Neural progenitor cell (in vitro differentiated cells): ENCODE data around the gene SMARCA5. TPM values are rescaled to one million over a fixed set of nuclear protein-coding genes. Genes with fewer than 3 reads are reported as not detected.

ENCODE experiments used
- DNase-seq: peaks from one replicate; pipeline ENCODE4 v3.0.0-alpha.2; 2016; ENCODE audit warnings: low spot score
- H2AFZ ChIP-seq: fragments of 200-600 bp; sonication (generic); replicated peaks from 2 replicates; pipeline ENCODE4 v1.6.1; 2016; ENCODE audit warnings: antibody characterized with exemption
- H3F3A ChIP-seq: fragments of 200-600 bp; sonication (generic); 2 replicates; pipeline ENCODE4 v1.6.1; 2016; ENCODE audit warnings: antibody characterized with exemption, low read depth
- H3K27ac ChIP-seq: fragments of 200-600 bp; sonication (generic); 2 replicates; pipeline ENCODE4 v1.5.1; 2016; ENCODE audit warnings: mild to moderate bottlenecking
- H3K27me3 ChIP-seq: fragments of 200-600 bp; sonication (generic); 2 replicates; pipeline ENCODE4 v1.6.1; 2016; ENCODE audit warnings: mild to moderate bottlenecking, moderate library complexity
- H3K36me3 ChIP-seq: fragments of 200-600 bp; sonication (generic); 2 replicates; pipeline ENCODE4 v1.5.1; 2016
- H3K4me1 ChIP-seq: fragments of 200-600 bp; sonication (generic); 2 replicates; pipeline ENCODE4 v1.6.1; 2016; ENCODE audit warnings: mixed run types
- H3K4me2 ChIP-seq: fragments of 200-600 bp; sonication (generic); 2 replicates; pipeline ENCODE4 v1.6.1; 2016
- H3K4me3 ChIP-seq: fragments of 200-600 bp; sonication (generic); 2 replicates; pipeline ENCODE4 v1.5.1; 2016
- H3K79me2 ChIP-seq: fragments of 200-600 bp; sonication (generic); 2 replicates; pipeline ENCODE4 v1.6.1; 2016; ENCODE audit warnings: low read depth
- H3K9ac ChIP-seq: fragments of 200-600 bp; sonication (generic); 2 replicates; pipeline ENCODE4 v1.6.1; 2016
- H3K9me3 ChIP-seq: fragments of 200-600 bp; sonication (generic); 2 replicates; pipeline ENCODE4 v1.5.1; 2016; ENCODE audit warnings: low read depth
- H4K20me1 ChIP-seq: fragments of 200-600 bp; sonication (generic); 2 replicates; pipeline ENCODE4 v1.6.1; 2016; ENCODE audit warnings: low read depth
- H3K27ac Mint-ChIP-seq: 3 replicates; pipeline ENCODE4 v1.8.0; 2021; ENCODE audit warnings: mixed read lengths
- H3K27me3 Mint-ChIP-seq: 2 replicates; pipeline ENCODE4 v1.8.0; 2022; ENCODE audit warnings: low read depth, mild to moderate bottlenecking, inconsistent platforms, moderate library complexity, mixed read lengths; ENCODE audit not compliant: insufficient read depth
- H3K36me3 Mint-ChIP-seq: 3 replicates; pipeline ENCODE4 v1.8.0; 2021; ENCODE audit warnings: mixed read lengths
- H3K4me1 Mint-ChIP-seq: 3 replicates; pipeline ENCODE4 v1.8.0; 2021; ENCODE audit warnings: mixed read lengths
- H3K4me3 Mint-ChIP-seq: 3 replicates; pipeline ENCODE4 v1.8.0; 2021; ENCODE audit warnings: mild to moderate bottlenecking, moderate library complexity, mixed read lengths
- H3K9me3 Mint-ChIP-seq: 3 replicates; pipeline ENCODE4 v1.8.0; 2020; ENCODE audit warnings: mixed read lengths
- EZH2 ChIP-seq: fragments of 200-600 bp; sonication (generic); IDR thresholded peaks from 2 replicates; pipeline ENCODE4 v1.6.1; 2017; ENCODE audit warnings: antibody characterized with exemption, mild to moderate bottlenecking, moderate library complexity
- EZH2phosphoT487 ChIP-seq: fragments of 200-600 bp; sonication (generic); IDR thresholded peaks from 2 replicates; pipeline ENCODE4 v1.6.1; 2017; ENCODE audit warnings: antibody characterized with exemption
- total RNA-seq: library from RNA; depleted of rRNA; stranded (reverse); fragments of >200 nt; gene quantifications from 2 replicates; pipeline ENCODE4 v1.2.3, GENCODE V29; 2015; ENCODE audit warnings: low replicate concordance
- TF ChIP-seq, protein P1 (sequence below): fragments of 200-600 bp; sonication (generic); IDR thresholded peaks from 2 replicates; pipeline ENCODE4 v1.5.1; 2017; ENCODE audit warnings: antibody characterized with exemption, mild to moderate bottlenecking

SMARCA5 gene
- total RNA-seq, 1 donor from 2014 or later, result 176 TPM

DNA sequence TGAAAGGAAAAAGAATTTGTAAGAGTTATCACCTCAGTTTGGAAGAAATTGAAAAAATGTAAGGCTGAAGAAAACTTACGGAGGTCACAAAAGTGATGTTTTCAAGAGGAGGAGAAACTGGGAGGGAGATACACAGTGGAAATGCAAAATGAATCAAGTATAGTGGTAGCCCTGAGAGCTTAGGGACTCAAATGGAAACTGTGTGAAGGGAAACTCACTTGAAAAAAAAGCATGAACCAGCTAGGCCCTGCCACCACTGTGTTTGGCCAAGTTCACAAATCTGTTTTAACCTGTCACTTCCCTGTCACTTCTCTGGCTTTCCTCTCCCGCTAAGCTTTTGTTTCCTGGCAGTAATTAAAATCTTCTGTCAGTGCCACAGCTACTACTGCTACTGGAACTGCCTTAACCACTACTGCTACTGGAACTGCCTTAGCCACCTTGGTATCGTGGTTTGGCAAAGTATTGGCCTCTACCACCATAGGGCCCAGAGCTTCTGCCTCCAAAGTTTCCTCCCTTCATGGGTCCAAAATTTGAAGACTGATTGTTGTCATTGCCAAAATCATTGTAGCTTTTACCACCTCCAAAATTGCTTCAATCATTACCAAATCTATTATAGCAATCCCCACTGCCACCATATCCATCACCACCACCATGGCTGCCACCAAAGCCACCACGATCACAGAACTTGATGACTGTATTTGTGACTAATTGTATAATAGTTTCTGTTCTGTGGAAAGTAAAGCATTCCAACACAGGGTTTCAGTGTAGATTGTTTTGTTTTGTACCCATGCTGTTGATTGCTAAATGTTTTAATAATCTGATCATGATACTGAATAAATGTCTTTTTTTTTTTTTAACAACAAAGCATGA, 41.5 kb downstream of the SMARCA5 start:
- Histone ChIP-seq H3K27ac (no peak overlapping the region), H3K79me2 (peaks cover 10% of the 10 kb centered on the region), H3K4me3 (no peak overlapping the region), H3K36me3 (peaks cover 28% of the 10 kb centered on the region), H3K27me3 (peaks cover 6% of the 10 kb centered on the region), H3K4me1 (no peaks in the 10 kb centered on the region), H3K4me2 (no peak overlapping the region), H3F3A (peaks cover 21% of the 10 kb centered on the region), H3K9me3 (no peaks in the 10 kb centered on the region), H4K20me1 (peaks cover 28% of the 10 kb centered on the region), H2AFZ (no peak overlapping the region), H3K9ac (no peak overlapping the region)
- TF ChIP-seq EZH2phosphoT487 (no peak), EZH2 (no peak)
- TF ChIP-seq, protein P1, sequence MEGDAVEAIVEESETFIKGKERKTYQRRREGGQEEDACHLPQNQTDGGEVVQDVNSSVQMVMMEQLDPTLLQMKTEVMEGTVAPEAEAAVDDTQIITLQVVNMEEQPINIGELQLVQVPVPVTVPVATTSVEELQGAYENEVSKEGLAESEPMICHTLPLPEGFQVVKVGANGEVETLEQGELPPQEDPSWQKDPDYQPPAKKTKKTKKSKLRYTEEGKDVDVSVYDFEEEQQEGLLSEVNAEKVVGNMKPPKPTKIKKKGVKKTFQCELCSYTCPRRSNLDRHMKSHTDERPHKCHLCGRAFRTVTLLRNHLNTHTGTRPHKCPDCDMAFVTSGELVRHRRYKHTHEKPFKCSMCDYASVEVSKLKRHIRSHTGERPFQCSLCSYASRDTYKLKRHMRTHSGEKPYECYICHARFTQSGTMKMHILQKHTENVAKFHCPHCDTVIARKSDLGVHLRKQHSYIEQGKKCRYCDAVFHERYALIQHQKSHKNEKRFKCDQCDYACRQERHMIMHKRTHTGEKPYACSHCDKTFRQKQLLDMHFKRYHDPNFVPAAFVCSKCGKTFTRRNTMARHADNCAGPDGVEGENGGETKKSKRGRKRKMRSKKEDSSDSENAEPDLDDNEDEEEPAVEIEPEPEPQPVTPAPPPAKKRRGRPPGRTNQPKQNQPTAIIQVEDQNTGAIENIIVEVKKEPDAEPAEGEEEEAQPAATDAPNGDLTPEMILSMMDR, result no peak
- Mint-ChIP-seq H3K27ac (no peak overlapping the region), H3K9me3 (peaks cover 2% of the 10 kb centered on the region), H3K4me1 (no peaks in the 10 kb centered on the region), H3K27me3 (peaks cover 2% of the 10 kb centered on the region), H3K36me3 (peaks cover 23% of the 10 kb centered on the region), H3K4me3 (no peak overlapping the region)
- DNase-seq, result no peak

DNA sequence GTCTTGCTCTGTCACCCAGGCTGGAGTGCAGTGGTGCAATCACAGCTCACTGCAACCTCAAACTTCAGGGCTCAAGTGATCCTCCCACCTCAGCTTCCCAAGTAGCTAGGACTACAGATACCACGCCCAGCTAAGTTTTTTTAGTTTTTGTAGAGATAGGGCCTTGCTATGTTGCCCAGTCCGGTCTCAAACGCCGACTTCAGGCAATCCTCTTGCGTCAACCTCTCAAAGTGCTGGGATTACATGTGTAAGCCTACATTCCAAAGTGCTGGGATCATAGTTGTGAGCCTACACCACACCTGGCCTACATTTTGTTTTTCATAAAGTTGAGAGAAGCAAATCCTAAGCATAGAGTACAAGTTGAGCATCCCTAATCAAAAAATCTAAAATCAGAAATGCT, 42.2 kb downstream of the SMARCA5 start:
- no peak overlapping the region for H3K4me3 Mint-ChIP-seq
- peaks cover 19% of the 10 kb centered on the region for H3K36me3 Mint-ChIP-seq
- H3K79me2 ChIP-seq, result peaks cover 8% of the 10 kb centered on the region
- no peak for DNase-seq
- no peak for TF ChIP-seq EZH2phosphoT487
- TF ChIP-seq, protein P1, result no peak
- TF ChIP-seq EZH2, result no peak
- H3K4me2 ChIP-seq, result no peak overlapping the region
- no peak overlapping the region for H3K27ac ChIP-seq
- peaks cover 21% of the 10 kb centered on the region for H4K20me1 ChIP-seq
- no peaks in the 10 kb centered on the region for H3K4me1 Mint-ChIP-seq
- H3F3A ChIP-seq, result peaks cover 21% of the 10 kb centered on the region
- peaks cover 9% of the 10 kb centered on the region for H3K27me3 ChIP-seq
- H3K9me3 ChIP-seq, result no peaks in the 10 kb centered on the region
- H3K9me3 Mint-ChIP-seq, result peaks cover 2% of the 10 kb centered on the region
- peaks cover 2% of the 10 kb centered on the region for H3K27me3 Mint-ChIP-seq
- H3K9ac ChIP-seq, result no peak overlapping the region
- H3K4me3 ChIP-seq, result no peak overlapping the region
- H2AFZ ChIP-seq, result no peak overlapping the region
- H3K4me1 ChIP-seq, result no peaks in the 10 kb centered on the region
- peaks cover 27% of the 10 kb centered on the region for H3K36me3 ChIP-seq
- H3K27ac Mint-ChIP-seq, result no peak overlapping the region

DNA sequence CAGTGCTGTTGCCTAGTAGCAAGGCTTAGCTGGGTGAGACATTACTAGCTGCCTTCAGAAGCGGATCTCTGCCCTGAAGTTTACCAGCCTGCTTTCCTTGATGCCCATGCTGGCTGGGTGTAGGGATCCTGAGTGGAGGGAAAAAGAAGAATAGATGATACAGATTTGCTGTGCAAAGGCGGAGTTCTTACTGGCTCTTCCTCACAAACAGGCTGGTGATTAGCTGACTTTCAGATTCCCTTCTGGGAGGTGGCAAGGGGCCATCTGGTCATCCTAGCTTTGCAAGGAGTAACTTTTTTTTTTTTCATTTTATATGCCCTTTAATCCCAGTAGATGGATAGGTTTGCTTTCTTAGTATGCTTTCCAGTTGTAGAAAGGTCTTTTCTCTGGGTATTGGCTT, 44.8 kb downstream of the SMARCA5 start:
- Histone ChIP-seq H3K9ac (no peak overlapping the region), H3K79me2 (no peaks in the 10 kb centered on the region), H3K4me3 (no peak overlapping the region), H3K27ac (no peak overlapping the region), H3K36me3 (peaks cover 9% of the 10 kb centered on the region), H3K27me3 (peaks cover 9% of the 10 kb centered on the region), H3K4me2 (no peak overlapping the region), H4K20me1 (peaks cover 4% of the 10 kb centered on the region), H3K4me1 (no peaks in the 10 kb centered on the region), H3K9me3 (no peaks in the 10 kb centered on the region), H2AFZ (no peak overlapping the region), H3F3A (peaks cover 17% of the 10 kb centered on the region)
- DNase-seq, result no peak
- H3K4me3 Mint-ChIP-seq, result no peak overlapping the region
- H3K27ac Mint-ChIP-seq, result no peak overlapping the region
- H3K36me3 Mint-ChIP-seq, result peaks cover 8% of the 10 kb centered on the region
- no peaks in the 10 kb centered on the region for H3K4me1 Mint-ChIP-seq
- TF ChIP-seq EZH2 (no peak), EZH2phosphoT487 (no peak)
- TF ChIP-seq, protein P1, result no peak
- H3K27me3 Mint-ChIP-seq, result peaks cover 7% of the 10 kb centered on the region
- peaks cover 2% of the 10 kb centered on the region for H3K9me3 Mint-ChIP-seq
